ENCODE results near the gene CYTH2. TPM values are rescaled to one million over a fixed set of nuclear protein-coding genes. Genes with fewer than 3 reads are reported as not detected.

Gene CYTH2
- total and polyA plus RNA-seq, 2 experiments from 2014 or later, result 41.1 to 60.4 TPM

GRCh38 chr19:48424694-48425219, 44.4 kb upstream of the CYTH2 start (continued):
- TF ChIP-seq ZNF462 (CRISPR knock-in tag; IDR thresholded peaks at IDR 0.05) (no peak), STAT1 (IDR thresholded peaks at IDR 0.05; ENCODE audit: unreplicated experiment) (no peak), EZH2 (IDR thresholded peaks at IDR 0.05; ENCODE audit: low read depth, unreplicated experiment) (no peak), JUNB (IDR thresholded peaks at IDR 0.05; ENCODE audit: unreplicated experiment) (no peak), ZNF114 (CRISPR knock-in tag; IDR thresholded peaks at IDR 0.05) (no peak), ZNF331 (CRISPR knock-in tag; IDR thresholded peaks at IDR 0.05; ENCODE audit: low read depth) (no peak), CTCF (conservative IDR thresholded peaks at IDR 0.05; ENCODE audit: low read depth in 2 of 2) (no peak), REST (IDR thresholded peaks at IDR 0.05; ENCODE audit: unreplicated experiment) (no peak)
- TF ChIP-seq, protein P1, sequence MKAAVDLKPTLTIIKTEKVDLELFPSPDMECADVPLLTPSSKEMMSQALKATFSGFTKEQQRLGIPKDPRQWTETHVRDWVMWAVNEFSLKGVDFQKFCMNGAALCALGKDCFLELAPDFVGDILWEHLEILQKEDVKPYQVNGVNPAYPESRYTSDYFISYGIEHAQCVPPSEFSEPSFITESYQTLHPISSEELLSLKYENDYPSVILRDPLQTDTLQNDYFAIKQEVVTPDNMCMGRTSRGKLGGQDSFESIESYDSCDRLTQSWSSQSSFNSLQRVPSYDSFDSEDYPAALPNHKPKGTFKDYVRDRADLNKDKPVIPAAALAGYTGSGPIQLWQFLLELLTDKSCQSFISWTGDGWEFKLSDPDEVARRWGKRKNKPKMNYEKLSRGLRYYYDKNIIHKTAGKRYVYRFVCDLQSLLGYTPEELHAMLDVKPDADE (IDR thresholded peaks at IDR 0.05), result no peak

All from GM23338 (cell line).